Smooth muscle cell (in vitro differentiated cells): ENCODE measurements around the gene SLC5A5. TPM values are rescaled to one million over a fixed set of nuclear protein-coding genes. Genes with fewer than 3 reads are reported as not detected.

Source experiments
- DNase-seq: peaks from one replicate; lab custom pipeline; 2025; ENCODE audit not compliant: unreplicated experiment; lab: John Stamatoyannopoulos, UW
- H2AFZ ChIP-seq: fragments of 200-600 bp; sonication (generic); 2 replicates; pipeline ENCODE4 v1.6.0; 2016; ENCODE audit warnings: antibody characterized with exemption, low read depth, mild to moderate bottlenecking
- H3F3A ChIP-seq: fragments of 200-600 bp; sonication (generic); 2 replicates; pipeline ENCODE4 v1.6.0; 2017; ENCODE audit warnings: antibody characterized with exemption, low read depth
- H3K27ac ChIP-seq: fragments of 200-600 bp; sonication (generic); 2 replicates; pipeline ENCODE4 v1.5.1; 2016; ENCODE audit warnings: low read depth, mild to moderate bottlenecking
- H3K27me3 ChIP-seq: fragments of 200-600 bp; sonication (generic); 2 replicates; pipeline ENCODE4 v1.6.1; 2016; ENCODE audit warnings: low read depth, mild to moderate bottlenecking
- H3K36me3 ChIP-seq: fragments of 200-600 bp; sonication (generic); 2 replicates; pipeline ENCODE4 v1.5.1; 2016; ENCODE audit warnings: low read depth
- H3K4me1 ChIP-seq: fragments of 200-600 bp; sonication (generic); 2 replicates; pipeline ENCODE4 v1.5.1; 2016; ENCODE audit warnings: low read depth
- H3K4me2 ChIP-seq: fragments of 200-600 bp; sonication (generic); 2 replicates; pipeline ENCODE4 v1.6.0; 2016; ENCODE audit warnings: mild to moderate bottlenecking
- H3K4me3 ChIP-seq: fragments of 200-600 bp; sonication (generic); 2 replicates; pipeline ENCODE4 v1.5.1; 2016; ENCODE audit warnings: mild to moderate bottlenecking
- H3K79me2 ChIP-seq: fragments of 200-600 bp; sonication (generic); 2 replicates; pipeline ENCODE4 v1.6.0; 2016; ENCODE audit warnings: low read depth, mild to moderate bottlenecking
- H3K9ac ChIP-seq: fragments of 200-600 bp; sonication (generic); 2 replicates; pipeline ENCODE4 v1.6.0; 2016; ENCODE audit warnings: low read depth
- H3K9me3 ChIP-seq: fragments of 200-600 bp; sonication (generic); replicated peaks from 2 replicates; pipeline ENCODE4 v1.5.1; 2016; ENCODE audit warnings: low read depth
- H4K20me1 ChIP-seq: fragments of 200-600 bp; sonication (generic); 2 replicates; pipeline ENCODE4 v1.6.0; 2016; ENCODE audit warnings: low read depth
- CTCF ChIP-seq: fragments of 200-600 bp; sonication (generic); IDR thresholded peaks from 2 replicates; pipeline ENCODE4 v1.5.1; 2017; ENCODE audit warnings: borderline replicate concordance, mild to moderate bottlenecking, antibody characterized with exemption; ENCODE audit not compliant: insufficient read depth, poor library complexity, severe bottlenecking
- WGBS: methylation state at CpG from one replicate; pipeline ENCODE4 v1.1.7; 2016; ENCODE audit warnings: low lambda C conversion rate; 5-methylcytosine and 5-hydroxymethylcytosine counted together
- polyA plus RNA-seq: library from polyadenylated mRNA; unstranded; fragments of >200 nt; fragmentation: Nextera tagmentation; extraction: Ambion mirVana; gene quantifications from 2 replicates; pipeline ENCODE4 v1.2.1, GENCODE V29; 2016
- total RNA-seq: library from RNA; depleted of rRNA; stranded (reverse); fragments of >200 nt; gene quantifications from 2 replicates; pipeline ENCODE4 v1.2.3, GENCODE V29; 2014

The SLC5A5 gene
- total and polyA plus RNA-seq, 2 experiments from 2014 or later, result not detected

DNA sequence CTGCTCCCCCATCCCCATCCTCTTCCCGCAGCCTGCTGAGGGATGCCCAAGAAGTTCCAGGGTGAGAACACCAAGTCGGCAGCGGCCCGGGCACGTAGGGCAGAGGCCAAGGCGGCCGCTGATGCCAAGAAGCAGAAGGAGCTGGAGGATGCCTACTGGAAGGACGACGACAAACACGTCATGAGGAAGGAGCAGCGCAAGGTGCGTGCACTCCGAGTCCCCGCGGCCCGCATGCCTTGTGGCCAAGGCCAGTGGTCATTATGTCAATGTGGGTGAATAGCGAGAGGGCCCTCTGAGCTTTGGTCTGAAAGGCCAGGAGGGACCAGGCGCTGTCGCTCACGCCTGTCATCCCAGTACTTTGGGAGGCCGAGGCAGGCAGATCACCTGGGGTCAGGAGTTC, 64.6 kb downstream of the SLC5A5 start:
- no peak overlapping the region for H3K4me3 ChIP-seq
- H3K27me3 ChIP-seq, result no peaks in the 10 kb centered on the region
- no peak overlapping the region for H3K9ac ChIP-seq
- TF ChIP-seq CTCF, result no peak
- H3K79me2 ChIP-seq, result peaks cover 18% of the 10 kb centered on the region
- H4K20me1 ChIP-seq, result peaks cover 5% of the 10 kb centered on the region
- H3K4me2 ChIP-seq, result no peak overlapping the region
- no peaks in the 10 kb centered on the region for H3K9me3 ChIP-seq
- no peak for DNase-seq
- no peaks in the 10 kb centered on the region for H3F3A ChIP-seq
- 93% methylated on average over 21 of the region's 21 CpGs for WGBS
- H3K4me1 ChIP-seq, result peaks cover 6% of the 10 kb centered on the region
- no peak overlapping the region for H2AFZ ChIP-seq
- no peak overlapping the region for H3K27ac ChIP-seq
- H3K36me3 ChIP-seq, result no peaks in the 10 kb centered on the region

GRCh38 chr19:17937371-17937900, 65.7 kb downstream of the SLC5A5 start:
- 94% methylated on average over 9 of the region's 9 CpGs for WGBS
- Histone ChIP-seq H3F3A (no peaks in the 10 kb centered on the region), H2AFZ (no peak overlapping the region), H3K4me1 (peaks cover 6% of the 10 kb centered on the region), H3K36me3 (no peaks in the 10 kb centered on the region), H3K9ac (no peak overlapping the region), H3K4me2 (no peak overlapping the region), H3K4me3 (no peak overlapping the region), H3K27ac (peak overlapping the region; percentile 34), H3K27me3 (no peaks in the 10 kb centered on the region), H4K20me1 (peaks cover 5% of the 10 kb centered on the region), H3K79me2 (peaks cover 18% of the 10 kb centered on the region), H3K9me3 (no peaks in the 10 kb centered on the region)
- TF ChIP-seq CTCF, result no peak
- DNase-seq, result no peak

GRCh38 chr19:17938092-17938845, 66.5 kb downstream of the SLC5A5 start:
- Histone ChIP-seq H3F3A (no peaks in the 10 kb centered on the region), H3K4me1 (peaks cover 6% of the 10 kb centered on the region), H3K4me3 (no peak overlapping the region), H2AFZ (no peak overlapping the region), H3K9me3 (no peaks in the 10 kb centered on the region), H3K9ac (no peak overlapping the region), H3K27me3 (no peaks in the 10 kb centered on the region), H3K79me2 (peaks cover 15% of the 10 kb centered on the region), H3K36me3 (no peaks in the 10 kb centered on the region), H3K27ac (peak overlapping the region; percentile 34), H3K4me2 (no peak overlapping the region), H4K20me1 (peaks cover 5% of the 10 kb centered on the region)
- peak; percentile 38 for DNase-seq
- TF ChIP-seq CTCF, result peak; percentile 89
- 60% methylated on average over 7 of the region's 7 CpGs for WGBS
